ENCODE results near the gene C16orf92.

GRCh38 chr16:30070490-30070889, 47.5 kb downstream of the C16orf92 start:
- TF ChIP-seq CTCF (IDR thresholded peaks at IDR 0.05) (no peak), POLR2A (IDR thresholded peaks at IDR 0.05) (no peak), EP300 (IDR thresholded peaks at IDR 0.05) (no peak)
